Measurements from ENCODE around the gene GAMT. TPM values are rescaled to one million over a fixed set of nuclear protein-coding genes. Genes with fewer than 3 reads are reported as not detected.
A peak's percentile ranks its signal among the peaks of the same experiment; 100 is the strongest.
"Not testable (repeated sequence)": the region's sequence is repeated elsewhere in the genome, so short reads cannot be mapped to it uniquely, and the experiment has no call there.

The GAMT gene
- total and polyA plus RNA-seq, 3 donors from 2014 or later: 92.2 to 191 (median 144) TPM

DNA sequence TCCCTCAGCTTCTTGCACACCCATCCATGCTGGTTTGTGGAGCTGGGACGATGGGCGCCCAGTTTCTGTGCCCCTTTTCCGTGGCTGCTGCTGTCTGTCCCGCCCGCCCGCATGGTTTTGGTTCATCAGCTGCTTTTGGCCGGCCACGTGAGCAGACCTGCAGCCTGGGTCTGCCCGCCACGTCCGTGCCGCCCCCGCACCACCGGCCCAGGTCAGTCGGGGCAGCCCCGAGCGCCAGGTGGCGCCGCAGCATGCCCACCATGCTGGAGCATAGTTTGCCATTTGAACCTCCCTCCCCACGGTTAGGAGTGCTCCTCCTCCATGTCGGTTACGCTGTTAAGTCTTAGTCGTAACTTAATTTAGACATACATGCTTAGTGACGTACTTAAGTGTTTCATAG, 21.6 kb upstream of the GAMT start:
- Histone ChIP-seq H3K4me3 (no peak overlapping the region), H3K27ac (peak overlapping the region in 1 of 2 donors; percentile 56), H3K36me3 (ENCODE audit: low read depth, missing control alignments) (no peaks in the 10 kb centered on the region), H3K9me3 (no peaks in the 10 kb centered on the region), H3K4me1 (peaks cover 13% of the 10 kb centered on the region), H3K27me3 (no peaks in the 10 kb centered on the region)
- intact Hi-C loops (cut with DNase I; ENCODE audit: low total_unique reads): no loop called here
- DNase-seq: no peak
- 83 to 95% methylated on average over 19 to 24 of the region's 24 CpGs for WGBS, 2 donors
- TF ChIP-seq, protein P1, sequence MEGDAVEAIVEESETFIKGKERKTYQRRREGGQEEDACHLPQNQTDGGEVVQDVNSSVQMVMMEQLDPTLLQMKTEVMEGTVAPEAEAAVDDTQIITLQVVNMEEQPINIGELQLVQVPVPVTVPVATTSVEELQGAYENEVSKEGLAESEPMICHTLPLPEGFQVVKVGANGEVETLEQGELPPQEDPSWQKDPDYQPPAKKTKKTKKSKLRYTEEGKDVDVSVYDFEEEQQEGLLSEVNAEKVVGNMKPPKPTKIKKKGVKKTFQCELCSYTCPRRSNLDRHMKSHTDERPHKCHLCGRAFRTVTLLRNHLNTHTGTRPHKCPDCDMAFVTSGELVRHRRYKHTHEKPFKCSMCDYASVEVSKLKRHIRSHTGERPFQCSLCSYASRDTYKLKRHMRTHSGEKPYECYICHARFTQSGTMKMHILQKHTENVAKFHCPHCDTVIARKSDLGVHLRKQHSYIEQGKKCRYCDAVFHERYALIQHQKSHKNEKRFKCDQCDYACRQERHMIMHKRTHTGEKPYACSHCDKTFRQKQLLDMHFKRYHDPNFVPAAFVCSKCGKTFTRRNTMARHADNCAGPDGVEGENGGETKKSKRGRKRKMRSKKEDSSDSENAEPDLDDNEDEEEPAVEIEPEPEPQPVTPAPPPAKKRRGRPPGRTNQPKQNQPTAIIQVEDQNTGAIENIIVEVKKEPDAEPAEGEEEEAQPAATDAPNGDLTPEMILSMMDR (IDR thresholded peaks at IDR 0.05): no peak
- TF ChIP-seq POLR2A (IDR thresholded peaks at IDR 0.05): no peak

DNA sequence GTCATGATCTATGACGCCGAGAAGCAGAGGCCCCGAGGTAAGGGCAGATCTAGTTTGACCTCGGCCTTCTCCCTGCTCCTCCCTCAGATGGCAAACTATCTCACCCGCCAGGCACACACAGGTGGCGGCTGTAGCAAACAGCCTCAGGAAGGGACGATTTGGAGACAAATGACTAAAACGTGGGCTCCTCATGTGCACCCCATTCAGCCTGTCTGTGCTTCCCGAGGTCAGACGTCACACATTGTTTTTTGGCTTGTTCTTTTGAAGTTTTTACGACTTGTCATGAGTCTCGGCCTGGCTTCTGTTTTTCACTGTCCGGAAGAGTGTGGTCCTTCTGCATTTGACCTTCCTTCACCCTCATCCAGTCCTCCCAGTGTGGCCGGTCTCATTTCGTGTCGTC, 21.0 kb upstream of the GAMT start:
- Histone ChIP-seq H3K9me3 (no peaks in the 10 kb centered on the region), H3K4me1 (peaks cover 18% of the 10 kb centered on the region), H3K27ac (peak overlapping the region in 1 of 2 donors; percentile 56), H3K4me3 (no peak overlapping the region), H3K36me3 (ENCODE audit: low read depth, missing control alignments) (no peaks in the 10 kb centered on the region), H3K27me3 (no peaks in the 10 kb centered on the region)
- no peak for TF ChIP-seq POLR2A (IDR thresholded peaks at IDR 0.05)
- TF ChIP-seq, protein P1 (IDR thresholded peaks at IDR 0.05): no peak
- DNase-seq: no peak
- 42 to 61% methylated on average over 16 of the region's 16 CpGs for WGBS, 2 donors
- intact Hi-C loops (cut with DNase I; ENCODE audit: low total_unique reads): no loop called here

DNA sequence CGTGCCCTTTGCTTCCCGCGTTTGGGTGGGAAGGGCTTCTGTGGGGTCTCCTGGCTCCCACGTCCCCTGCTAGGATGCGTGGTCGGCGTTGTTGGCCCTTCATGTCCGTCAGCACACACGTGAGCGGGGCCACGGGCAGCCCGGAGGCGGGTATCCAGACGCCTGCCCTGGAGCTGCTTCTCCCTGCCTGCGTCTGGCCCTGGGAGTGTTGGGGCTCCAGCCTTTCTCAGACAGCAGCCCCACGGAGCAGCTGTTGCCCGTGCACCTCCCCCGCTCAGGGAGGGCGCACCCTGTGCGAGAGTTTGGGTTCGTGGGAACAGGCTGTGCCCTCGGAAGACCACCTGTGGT, 20.6 kb upstream of the GAMT start:
- Histone ChIP-seq H3K4me3 (no peak overlapping the region), H3K9me3 (no peaks in the 10 kb centered on the region), H3K27me3 (no peaks in the 10 kb centered on the region), H3K27ac (peak overlapping the region in 1 of 2 donors; percentile 56), H3K4me1 (peaks cover 23% of the 10 kb centered on the region), H3K36me3 (ENCODE audit: low read depth, missing control alignments) (no peaks in the 10 kb centered on the region)
- 67 to 80% methylated on average over 1 to 22 of the region's 22 CpGs for WGBS, 2 donors
- TF ChIP-seq, protein P1 (IDR thresholded peaks at IDR 0.05): no peak
- TF ChIP-seq POLR2A (IDR thresholded peaks at IDR 0.05): no peak
- intact Hi-C loops (cut with DNase I; ENCODE audit: low total_unique reads): no loop called here
- no peak for DNase-seq

DNA sequence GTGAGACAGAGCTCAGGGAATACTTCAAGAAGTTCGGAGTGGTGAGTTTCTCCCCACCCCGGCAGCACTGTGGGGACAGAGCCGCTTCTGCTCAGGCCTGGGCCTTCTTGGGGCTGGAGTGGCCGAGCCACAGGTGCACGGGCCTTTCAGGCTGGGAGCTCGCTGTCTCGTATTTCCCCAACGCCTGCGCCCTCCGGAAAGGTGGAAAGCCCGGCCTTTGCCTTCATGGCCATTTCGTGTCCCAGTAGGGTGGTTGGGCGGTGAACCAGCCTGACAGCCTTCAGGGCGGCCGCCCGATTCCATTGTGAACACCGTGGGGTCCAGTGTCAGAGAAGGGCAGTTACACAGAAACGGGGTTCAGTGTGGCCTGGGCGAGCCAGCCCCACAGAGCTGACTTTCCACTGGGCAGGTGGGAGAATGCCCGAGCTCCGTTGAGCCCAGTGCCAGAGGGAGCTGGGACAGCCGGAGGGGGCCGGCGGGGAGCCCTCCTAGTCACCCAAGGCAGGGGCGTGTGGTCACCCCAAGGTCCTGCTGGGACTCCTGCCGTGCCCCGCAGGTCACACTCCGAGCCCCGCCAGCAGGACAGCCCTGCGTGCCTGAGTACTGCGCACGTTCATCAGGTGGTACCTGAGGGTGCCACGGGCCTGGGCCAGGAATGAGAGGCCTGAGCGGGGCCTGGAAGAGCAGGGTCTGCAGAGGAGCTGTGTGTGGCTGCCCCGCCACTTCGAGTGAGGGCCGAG, 20.0 kb upstream of the GAMT start:
- no peak for DNase-seq
- H3K27ac ChIP-seq: peak overlapping the region in 1 of 2 donors; percentile 56
- H3K4me1 ChIP-seq: peaks cover 28% of the 10 kb centered on the region
- no peaks in the 10 kb centered on the region for H3K36me3 ChIP-seq (ENCODE audit: low read depth, missing control alignments)
- WGBS, 2 donors: 88% methylated on average over 37 of the region's 37 CpGs; no CpG with 5 or more reads in 1 of the 2 donors
- no peak overlapping the region for H3K4me3 ChIP-seq
- intact Hi-C loops (cut with DNase I; ENCODE audit: low total_unique reads): no loop called here
- H3K27me3 ChIP-seq: no peaks in the 10 kb centered on the region
- H3K9me3 ChIP-seq: no peaks in the 10 kb centered on the region
- TF ChIP-seq, protein P1 (IDR thresholded peaks at IDR 0.05): no peak
- TF ChIP-seq POLR2A (IDR thresholded peaks at IDR 0.05): no peak

DNA sequence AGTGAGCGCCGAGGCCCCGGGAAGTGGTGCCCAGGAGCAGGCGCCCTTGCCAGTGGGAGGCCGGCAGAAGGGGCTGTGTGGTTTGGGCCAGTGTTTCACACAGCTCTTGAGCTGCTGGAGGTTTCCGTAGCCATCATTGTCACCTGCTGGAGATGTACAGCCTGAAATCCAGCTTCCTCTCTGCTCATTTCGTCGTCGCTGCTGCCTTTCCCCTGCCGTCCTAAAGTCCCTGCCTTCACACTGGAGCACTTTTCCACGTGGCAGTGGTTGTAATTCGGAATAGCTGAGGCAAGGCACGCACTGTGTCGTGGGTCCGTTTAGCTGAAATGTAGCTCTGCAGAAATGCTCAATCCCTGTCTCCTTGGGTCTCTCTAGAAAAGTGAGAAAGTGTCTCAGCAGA, 19.2 kb upstream of the GAMT start:
- Histone ChIP-seq H3K4me1 (peaks cover 36% of the 10 kb centered on the region), H3K9me3 (no peaks in the 10 kb centered on the region), H3K4me3 (no peak overlapping the region), H3K36me3 (ENCODE audit: low read depth, missing control alignments) (no peaks in the 10 kb centered on the region), H3K27ac (no peak overlapping the region), H3K27me3 (no peaks in the 10 kb centered on the region)
- no peak for DNase-seq
- 92 to 94% methylated on average over 15 of the region's 15 CpGs for WGBS, 2 donors
- intact Hi-C loops (cut with DNase I; ENCODE audit: low total_unique reads): no loop called here
- TF ChIP-seq POLR2A (IDR thresholded peaks at IDR 0.05): no peak
- TF ChIP-seq, protein P1 (IDR thresholded peaks at IDR 0.05): no peak

DNA sequence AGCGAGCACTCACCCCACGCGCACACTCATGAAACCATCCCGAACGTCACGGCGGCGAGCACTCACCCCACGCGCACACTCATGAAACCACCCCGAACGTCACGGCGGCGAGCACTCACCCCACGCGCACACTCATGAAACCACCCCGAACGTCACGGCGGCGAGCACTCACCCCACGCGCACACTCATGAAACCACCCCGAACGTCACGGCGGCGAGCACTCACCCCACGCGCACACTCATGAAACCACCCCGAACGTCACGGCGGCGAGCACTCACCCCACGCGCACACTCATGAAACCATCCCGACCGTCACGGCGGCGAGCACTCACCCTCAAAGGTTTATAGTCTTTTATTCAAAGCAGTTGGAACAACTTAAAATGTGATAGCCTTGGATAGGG, 18.7 kb upstream of the GAMT start:
- DNase-seq; H3K27ac ChIP-seq; H3K27me3 ChIP-seq; intact Hi-C loops (cut with DNase I; ENCODE audit: low total_unique reads); H3K9me3 ChIP-seq; H3K4me3 ChIP-seq; H3K36me3 ChIP-seq (ENCODE audit: low read depth, missing control alignments): not testable (repeated sequence)
- peaks cover 41% of the 10 kb centered on the region for H3K4me1 ChIP-seq
- 93 to 95% methylated on average over 9 to 28 of the region's 43 CpGs for WGBS, 2 donors
